ENCODE results near the gene TBC1D1. TPM values are rescaled to one million over a fixed set of nuclear protein-coding genes. Genes with fewer than 3 reads are reported as not detected.
"Not testable (repeated sequence)": the region's sequence is repeated elsewhere in the genome, so short reads cannot be mapped to it uniquely, and the experiment has no call there.

The TBC1D1 gene
- total and polyA plus RNA-seq, 2 donors = 74.7 to 115 TPM

- 95% methylated on average over 12 of the region's 13 CpGs for WGBS
- H3K27ac ChIP-seq (ENCODE audit: low read depth); H3K4me1 ChIP-seq (ENCODE audit: insufficient read depth); H3K4me3 ChIP-seq (ENCODE audit: low read depth, low read length); H3K36me3 ChIP-seq (ENCODE audit: insufficient read depth); DNase-seq (ENCODE audit: extremely low spot score): not testable (repeated sequence)
These were observed 84.5 kb downstream of the TBC1D1 start for GRCh38 chr4:37975321-37975822.

- 43% methylated on average over 3 of the region's 3 CpGs for WGBS
These were observed 85.6 kb downstream of the TBC1D1 start for GRCh38 chr4:37976507-37976906.

GRCh38 chr4:37976991-37977470 is 86.1 kb downstream of the TBC1D1 start:
- peak overlapping the region; percentile 90 for H3K27ac ChIP-seq (ENCODE audit: low read depth)
- no peaks in the 10 kb centered on the region for H3K36me3 ChIP-seq (ENCODE audit: insufficient read depth)
- no peak for DNase-seq (ENCODE audit: extremely low spot score)
- H3K4me3 ChIP-seq (ENCODE audit: low read depth, low read length) = peak overlapping the region; percentile 92
- no peaks in the 10 kb centered on the region for H3K4me1 ChIP-seq (ENCODE audit: insufficient read depth)
- 1% methylated on average over 46 of the region's 50 CpGs for WGBS

More at GRCh38 chr4:37976507-37976906, 85.6 kb downstream of the TBC1D1 start:
- Histone ChIP-seq H3K27ac (ENCODE audit: low read depth) (peak overlapping the region; percentile 84), H3K36me3 (ENCODE audit: insufficient read depth) (no peaks in the 10 kb centered on the region), H3K4me1 (ENCODE audit: insufficient read depth) (no peaks in the 10 kb centered on the region), H3K4me3 (ENCODE audit: low read depth, low read length) (peak overlapping the region; percentile 92)
- DNase-seq (ENCODE audit: extremely low spot score) = no peak

GRCh38 chr4:37977471-37978247 is 86.8 kb downstream of the TBC1D1 start:
- no peaks in the 10 kb centered on the region for H3K36me3 ChIP-seq (ENCODE audit: insufficient read depth)
- no peak for DNase-seq (ENCODE audit: extremely low spot score)
- peak overlapping the region; percentile 92 for H3K4me3 ChIP-seq (ENCODE audit: low read depth, low read length)
- WGBS = under 1% methylated on average over 74 of the region's 74 CpGs
- H3K27ac ChIP-seq (ENCODE audit: low read depth) = peak overlapping the region; percentile 90
- no peaks in the 10 kb centered on the region for H3K4me1 ChIP-seq (ENCODE audit: insufficient read depth)

- 36% methylated on average over 11 of the region's 11 CpGs for WGBS
- no peaks in the 10 kb centered on the region for H3K4me1 ChIP-seq (ENCODE audit: insufficient read depth)
- H3K4me3 ChIP-seq (ENCODE audit: low read depth, low read length) = peak overlapping the region; percentile 92
- no peak overlapping the region for H3K27ac ChIP-seq (ENCODE audit: low read depth)
- no peak for DNase-seq (ENCODE audit: extremely low spot score)
- no peaks in the 10 kb centered on the region for H3K36me3 ChIP-seq (ENCODE audit: insufficient read depth)
These were observed 87.5 kb downstream of the TBC1D1 start for GRCh38 chr4:37978248-37978924.

- Histone ChIP-seq H3K27ac (ENCODE audit: low read depth) (no peak overlapping the region), H3K36me3 (ENCODE audit: insufficient read depth) (no peaks in the 10 kb centered on the region), H3K4me1 (ENCODE audit: insufficient read depth) (no peaks in the 10 kb centered on the region), H3K4me3 (ENCODE audit: low read depth, low read length) (no peak overlapping the region)
- no peak for DNase-seq (ENCODE audit: extremely low spot score)
- 80% methylated on average over 1 of the region's 1 CpG for WGBS
These were observed 89.4 kb downstream of the TBC1D1 start for GRCh38 chr4:37980246-37980645.

GRCh38 chr4:37981425-37981824 is 90.5 kb downstream of the TBC1D1 start:
- H3K4me3 ChIP-seq (ENCODE audit: low read depth, low read length) = no peak overlapping the region
- H3K4me1 ChIP-seq (ENCODE audit: insufficient read depth) = no peaks in the 10 kb centered on the region
- H3K36me3 ChIP-seq (ENCODE audit: insufficient read depth) = no peaks in the 10 kb centered on the region
- DNase-seq (ENCODE audit: extremely low spot score) = no peak
- no peak overlapping the region for H3K27ac ChIP-seq (ENCODE audit: low read depth)
- WGBS = 59% methylated on average over 4 of the region's 4 CpGs

GRCh38 chr4:37981844-37982720 is 91.2 kb downstream of the TBC1D1 start:
- no peaks in the 10 kb centered on the region for H3K36me3 ChIP-seq (ENCODE audit: insufficient read depth)
- 60% methylated on average over 7 of the region's 7 CpGs for WGBS
- no peaks in the 10 kb centered on the region for H3K4me1 ChIP-seq (ENCODE audit: insufficient read depth)
- no peak for DNase-seq (ENCODE audit: extremely low spot score)
- no peak overlapping the region for H3K4me3 ChIP-seq (ENCODE audit: low read depth, low read length)
- H3K27ac ChIP-seq (ENCODE audit: low read depth) = no peak overlapping the region

GRCh38 chr4:37982736-37983135 is 91.9 kb downstream of the TBC1D1 start:
- Histone ChIP-seq H3K27ac (ENCODE audit: low read depth) (no peak overlapping the region), H3K4me1 (ENCODE audit: insufficient read depth) (no peaks in the 10 kb centered on the region), H3K4me3 (ENCODE audit: low read depth, low read length) (no peak overlapping the region), H3K36me3 (ENCODE audit: insufficient read depth) (no peaks in the 10 kb centered on the region)
- DNase-seq (ENCODE audit: extremely low spot score) = no peak
- WGBS = 72% methylated on average over 5 of the region's 5 CpGs

- 98% methylated on average over 1 of the region's 1 CpG for WGBS
- no peak overlapping the region for H3K4me3 ChIP-seq (ENCODE audit: low read depth, low read length)
- H3K4me1 ChIP-seq (ENCODE audit: insufficient read depth) = no peaks in the 10 kb centered on the region
- H3K36me3 ChIP-seq (ENCODE audit: insufficient read depth) = no peaks in the 10 kb centered on the region
- DNase-seq (ENCODE audit: extremely low spot score) = no peak
- no peak overlapping the region for H3K27ac ChIP-seq (ENCODE audit: low read depth)
These were observed 93.1 kb downstream of the TBC1D1 start for GRCh38 chr4:37983951-37984350.

- Histone ChIP-seq H3K4me1 (ENCODE audit: insufficient read depth) (no peaks in the 10 kb centered on the region), H3K36me3 (ENCODE audit: insufficient read depth) (no peaks in the 10 kb centered on the region), H3K27ac (ENCODE audit: low read depth) (no peak overlapping the region), H3K4me3 (ENCODE audit: low read depth, low read length) (no peak overlapping the region)
- DNase-seq (ENCODE audit: extremely low spot score) = no peak
- WGBS = 86% methylated on average over 3 of the region's 3 CpGs
These were observed 94.9 kb downstream of the TBC1D1 start for GRCh38 chr4:37985730-37986275.

- H3K27ac ChIP-seq (ENCODE audit: low read depth) = no peak overlapping the region
- 62% methylated on average over 5 of the region's 5 CpGs for WGBS
- no peak overlapping the region for H3K4me3 ChIP-seq (ENCODE audit: low read depth, low read length)
- H3K4me1 ChIP-seq (ENCODE audit: insufficient read depth) = no peaks in the 10 kb centered on the region
- DNase-seq (ENCODE audit: extremely low spot score) = no peak
- no peaks in the 10 kb centered on the region for H3K36me3 ChIP-seq (ENCODE audit: insufficient read depth)
These were observed 97.8 kb downstream of the TBC1D1 start for GRCh38 chr4:37988670-37989069.

Data from urinary bladder (tissue), 4 donors.